Astrocyte (in vitro differentiated cells and primary cell): ENCODE data around the gene TMEM217. TPM values are rescaled to one million over a fixed set of nuclear protein-coding genes. Genes with fewer than 3 reads are reported as not detected.

Experiments
- DNase-seq: peaks from one replicate; pipeline ENCODE4 v3.0.0-alpha.2; 2010; ENCODE audit warnings: low read depth
- FAIRE-seq: peaks from 2 replicates; lab custom pipeline; 2011; peaks lifted over from hg19 to GRCh38; lab: Jason Lieb, UNC
- H2AFZ ChIP-seq: 2 replicates; pipeline ENCODE4 v1.6.0; 2012; ENCODE audit warnings: low read depth, low read length, inconsistent platforms
- H3K27ac ChIP-seq: 2 replicates; pipeline ENCODE4 v1.5.1; 2011; ENCODE audit warnings: low read depth, low read length, inconsistent platforms
- H3K27me3 ChIP-seq: 2 replicates; pipeline ENCODE4 v1.6.0; 2011; ENCODE audit warnings: low read length, inconsistent platforms; ENCODE audit not compliant: insufficient read depth
- H3K36me3 ChIP-seq: 2 replicates; pipeline ENCODE4 v1.5.1; 2011; ENCODE audit warnings: low read length, inconsistent platforms; ENCODE audit not compliant: insufficient read depth
- H3K4me1 ChIP-seq: 2 replicates; pipeline ENCODE4 v1.5.1; 2011; ENCODE audit warnings: low read length, inconsistent platforms; ENCODE audit not compliant: insufficient read depth
- H3K4me2 ChIP-seq: 2 replicates; pipeline ENCODE4 v1.6.0; 2012; ENCODE audit warnings: low read length, inconsistent platforms
- H3K4me3 ChIP-seq: 2 replicates; pipeline ENCODE4 v1.5.1; 2011; ENCODE audit warnings: low read depth, mild to moderate bottlenecking, low read length, inconsistent platforms; ENCODE audit not compliant: insufficient read depth
- H3K79me2 ChIP-seq: 2 replicates; pipeline ENCODE4 v1.6.0; 2012; ENCODE audit warnings: mild to moderate bottlenecking, low read length, inconsistent platforms; ENCODE audit not compliant: insufficient read depth
- H3K9ac ChIP-seq: 2 replicates; pipeline ENCODE4 v1.6.0; 2012; ENCODE audit warnings: mild to moderate bottlenecking, low read length, inconsistent platforms
- H3K9me3 ChIP-seq: 2 replicates; pipeline ENCODE4 v1.5.1; 2012; ENCODE audit warnings: low read depth, mild to moderate bottlenecking, low read length, inconsistent platforms; ENCODE audit not compliant: insufficient read depth
- H4K20me1 ChIP-seq: 2 replicates; pipeline ENCODE4 v1.6.0; 2012; ENCODE audit warnings: low read length, inconsistent platforms; ENCODE audit not compliant: insufficient read depth
- H3K27ac Mint-ChIP-seq: one replicate; pipeline ENCODE4 v1.8.0; 2021; ENCODE audit warnings: mild to moderate bottlenecking, mixed read lengths; ENCODE audit not compliant: unreplicated experiment
- H3K27me3 Mint-ChIP-seq: one replicate; pipeline ENCODE4 v1.8.0; 2021; ENCODE audit warnings: low read depth, mixed read lengths; ENCODE audit not compliant: unreplicated experiment
- H3K36me3 Mint-ChIP-seq: one replicate; pipeline ENCODE4 v1.8.0; 2021; ENCODE audit warnings: low read depth, mixed read lengths; ENCODE audit not compliant: unreplicated experiment
- H3K4me1 Mint-ChIP-seq: one replicate; pipeline ENCODE4 v1.8.0; 2021; ENCODE audit warnings: low read depth, mixed read lengths; ENCODE audit not compliant: unreplicated experiment
- H3K4me3 Mint-ChIP-seq: one replicate; pipeline ENCODE4 v1.8.0; 2021; ENCODE audit warnings: mild to moderate bottlenecking, moderate library complexity, mixed read lengths; ENCODE audit not compliant: unreplicated experiment
- H3K9me3 Mint-ChIP-seq: one replicate; pipeline ENCODE4 v1.8.0; 2021; ENCODE audit warnings: mild to moderate bottlenecking, mixed read lengths; ENCODE audit not compliant: unreplicated experiment
- CTCF ChIP-seq: IDR thresholded peaks from 2 replicates; pipeline ENCODE4 v1.5.1; 2011; ENCODE audit warnings: low read depth, mild to moderate bottlenecking, inconsistent platforms, low read length, moderate library complexity; ENCODE audit not compliant: insufficient read depth
- EZH2 ChIP-seq: IDR thresholded peaks from 2 replicates; pipeline ENCODE4 v1.6.1; 2012; ENCODE audit warnings: mild to moderate bottlenecking, low read length, inconsistent platforms; ENCODE audit not compliant: insufficient read depth
- total RNA-seq: library from RNA; stranded (reverse); gene quantifications from 2 replicates; pipeline ENCODE4 v1.2.1, GENCODE V29; 2021

Gene TMEM217
- total RNA-seq, 1 donor from 2014 or later = 7.3 TPM

- Mint-ChIP-seq H3K4me1 (peaks cover 15% of the 10 kb centered on the region), H3K36me3 (peaks cover 11% of the 10 kb centered on the region), H3K9me3 (no peaks in the 10 kb centered on the region)
Observed at GRCh38 chr6:37174196-37174514, 83.8 kb downstream of the TMEM217 start.

GRCh38 chr6:37173493-37174195 lies 84.3 kb downstream of the TMEM217 start:
- Histone ChIP-seq H3K9me3 (no peaks in the 10 kb centered on the region), H3K4me2 (no peak overlapping the region), H3K4me3 (no peak overlapping the region), H2AFZ (no peak overlapping the region), H3K4me1 (peaks cover 9% of the 10 kb centered on the region), H3K9ac (peak overlapping the region; percentile 1), H3K79me2 (peaks cover 26% of the 10 kb centered on the region), H3K27me3 (no peaks in the 10 kb centered on the region), H4K20me1 (peaks cover 36% of the 10 kb centered on the region), H3K27ac (no peak overlapping the region), H3K36me3 (peaks cover 26% of the 10 kb centered on the region)
- Mint-ChIP-seq H3K9me3 (no peaks in the 10 kb centered on the region), H3K36me3 (peaks cover 11% of the 10 kb centered on the region), H3K27me3 (no peaks in the 10 kb centered on the region), H3K4me3 (peak overlapping the region; percentile 91), H3K27ac (peak overlapping the region; percentile 28), H3K4me1 (peaks cover 15% of the 10 kb centered on the region)
- FAIRE-seq = no peak
- DNase-seq = no peak
- TF ChIP-seq CTCF (no peak), EZH2 (no peak)

More at GRCh38 chr6:37174196-37174514, 83.8 kb downstream of the TMEM217 start:
- no peak for FAIRE-seq
- H3K27ac ChIP-seq = no peak overlapping the region
- H3K4me3 ChIP-seq = no peak overlapping the region
- no peaks in the 10 kb centered on the region for H3K9me3 ChIP-seq
- no peaks in the 10 kb centered on the region for H3K27me3 Mint-ChIP-seq
- H4K20me1 ChIP-seq = peaks cover 36% of the 10 kb centered on the region
- TF ChIP-seq EZH2 (no peak), CTCF (no peak)
- H3K36me3 ChIP-seq = peaks cover 26% of the 10 kb centered on the region
- peak overlapping the region; percentile 1 for H3K9ac ChIP-seq
- no peak overlapping the region for H2AFZ ChIP-seq
- no peak overlapping the region for H3K4me3 Mint-ChIP-seq
- DNase-seq = no peak
- H3K4me2 ChIP-seq = no peak overlapping the region
- H3K4me1 ChIP-seq = peaks cover 4% of the 10 kb centered on the region
- H3K27me3 ChIP-seq = no peaks in the 10 kb centered on the region
- no peak overlapping the region for H3K27ac Mint-ChIP-seq
- peaks cover 26% of the 10 kb centered on the region for H3K79me2 ChIP-seq

- DNase-seq (no peak), FAIRE-seq (no peak)
- Histone ChIP-seq H3K4me2 (no peak overlapping the region), H2AFZ (no peak overlapping the region), H3K9ac (peak overlapping the region; percentile 1), H3K79me2 (peaks cover 26% of the 10 kb centered on the region), H3K27me3 (no peaks in the 10 kb centered on the region), H3K9me3 (no peaks in the 10 kb centered on the region), H3K4me3 (peak overlapping the region; percentile 87), H4K20me1 (peaks cover 36% of the 10 kb centered on the region), H3K27ac (no peak overlapping the region), H3K36me3 (peaks cover 26% of the 10 kb centered on the region), H3K4me1 (peaks cover 9% of the 10 kb centered on the region)
- Mint-ChIP-seq H3K27me3 (no peaks in the 10 kb centered on the region), H3K4me1 (peaks cover 19% of the 10 kb centered on the region), H3K27ac (no peak overlapping the region), H3K9me3 (no peaks in the 10 kb centered on the region), H3K36me3 (peaks cover 11% of the 10 kb centered on the region), H3K4me3 (peak overlapping the region; percentile 91)
- TF ChIP-seq CTCF (no peak), EZH2 (no peak)
Observed at GRCh38 chr6:37172912-37173492, 84.9 kb downstream of the TMEM217 start.
